Measurements from ENCODE around the gene TICRR.

The TICRR gene

GRCh38 chr15:89630260-89630659 lies 55.0 kb downstream of the TICRR start:
- H3K9me3 ChIP-seq (ENCODE audit: insufficient read depth, low read length, severe bottlenecking), result peaks cover 4% of the 10 kb centered on the region
- H3K4me1 ChIP-seq (ENCODE audit: insufficient read depth, low read length), result no peaks in the 10 kb centered on the region
- peaks cover 13% of the 10 kb centered on the region; the same call in 1 of the 2 replicates for H4K20me1 ChIP-seq (ENCODE audit: insufficient read depth, low read length)
- H3K4me2 ChIP-seq (ENCODE audit: insufficient read depth, low read length), result no peak overlapping the region
- H3K27ac ChIP-seq (ENCODE audit: low read length), result no peak overlapping the region
- ATAC-seq (ENCODE audit: insufficient read depth, low read depth) (no peak), DNase-seq (no peak)
- no peak overlapping the region for H3K4me3 ChIP-seq (ENCODE audit: low read depth in 1 of 2, low read length in 2 of 2)
- no peaks in the 10 kb centered on the region for H3K27me3 ChIP-seq (ENCODE audit: insufficient read depth, low read length, poor library complexity)
- no peak overlapping the region for H3K9ac ChIP-seq (ENCODE audit: low read depth, low read length)
- no peak for TF ChIP-seq EZH2 (IDR thresholded peaks at IDR 0.05; ENCODE audit: borderline replicate concordance, low read depth, low read length, severe bottlenecking)
- TF ChIP-seq, protein P1, sequence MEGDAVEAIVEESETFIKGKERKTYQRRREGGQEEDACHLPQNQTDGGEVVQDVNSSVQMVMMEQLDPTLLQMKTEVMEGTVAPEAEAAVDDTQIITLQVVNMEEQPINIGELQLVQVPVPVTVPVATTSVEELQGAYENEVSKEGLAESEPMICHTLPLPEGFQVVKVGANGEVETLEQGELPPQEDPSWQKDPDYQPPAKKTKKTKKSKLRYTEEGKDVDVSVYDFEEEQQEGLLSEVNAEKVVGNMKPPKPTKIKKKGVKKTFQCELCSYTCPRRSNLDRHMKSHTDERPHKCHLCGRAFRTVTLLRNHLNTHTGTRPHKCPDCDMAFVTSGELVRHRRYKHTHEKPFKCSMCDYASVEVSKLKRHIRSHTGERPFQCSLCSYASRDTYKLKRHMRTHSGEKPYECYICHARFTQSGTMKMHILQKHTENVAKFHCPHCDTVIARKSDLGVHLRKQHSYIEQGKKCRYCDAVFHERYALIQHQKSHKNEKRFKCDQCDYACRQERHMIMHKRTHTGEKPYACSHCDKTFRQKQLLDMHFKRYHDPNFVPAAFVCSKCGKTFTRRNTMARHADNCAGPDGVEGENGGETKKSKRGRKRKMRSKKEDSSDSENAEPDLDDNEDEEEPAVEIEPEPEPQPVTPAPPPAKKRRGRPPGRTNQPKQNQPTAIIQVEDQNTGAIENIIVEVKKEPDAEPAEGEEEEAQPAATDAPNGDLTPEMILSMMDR (IDR thresholded peaks at IDR 0.05; ENCODE audit: borderline replicate concordance, extremely low read depth, low read length, poor library complexity, severe bottlenecking), result no peak
- peaks cover 82% of the 10 kb centered on the region for H3K36me3 ChIP-seq (ENCODE audit: insufficient read depth, low read length)
- H2AFZ ChIP-seq (ENCODE audit: low read depth, low read length), result no peak overlapping the region
- H3K79me2 ChIP-seq (ENCODE audit: insufficient read depth, low read length), result no peaks in the 10 kb centered on the region

DNA sequence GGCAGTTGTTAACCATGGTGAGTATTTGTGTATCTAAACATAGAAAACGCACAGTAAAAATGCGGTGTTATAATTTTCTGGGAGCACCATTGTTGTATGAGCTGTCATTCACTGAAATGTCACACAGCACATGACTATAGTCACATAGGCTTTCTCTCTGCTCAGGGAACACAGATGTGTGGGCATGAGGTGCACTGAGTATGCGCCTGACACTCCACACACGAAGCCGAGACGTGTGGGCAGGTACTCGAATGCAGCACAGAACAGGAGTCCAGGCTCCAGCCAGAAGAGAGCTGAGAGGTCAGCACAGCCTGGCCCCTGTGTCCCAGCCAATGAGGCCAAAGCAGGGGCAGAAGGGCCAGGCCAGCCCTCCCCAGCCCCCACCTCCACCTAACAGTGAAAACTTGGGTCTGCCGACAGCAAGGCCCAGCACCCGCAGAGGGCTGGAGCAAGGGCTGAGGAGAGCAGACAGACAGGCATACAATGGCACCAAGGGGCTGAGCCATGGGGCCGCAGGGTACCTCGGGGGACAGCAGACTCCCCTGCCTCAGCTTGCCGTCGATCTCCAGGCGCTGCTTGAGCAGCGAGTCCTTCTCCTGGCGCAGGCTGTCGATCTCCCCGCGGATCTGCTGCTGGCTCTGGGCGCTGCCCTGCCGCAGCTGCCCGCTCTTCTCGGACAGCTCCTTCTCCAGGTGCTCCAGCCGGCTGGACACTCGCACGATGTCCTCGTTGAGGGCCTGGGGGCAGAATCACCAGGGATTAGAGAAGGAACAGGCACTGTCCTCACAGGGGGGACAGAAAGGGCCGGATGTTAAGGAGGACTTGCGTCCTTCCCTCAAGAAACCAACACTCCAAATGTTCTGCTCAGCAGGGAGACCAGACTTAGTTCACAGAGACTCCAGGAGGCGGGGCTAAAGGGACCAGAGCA lies 56.0 kb downstream of the TICRR start:
- Histone ChIP-seq H3K4me1 (ENCODE audit: insufficient read depth, low read length) (no peaks in the 10 kb centered on the region), H3K36me3 (ENCODE audit: insufficient read depth, low read length) (peaks cover 72% of the 10 kb centered on the region), H3K79me2 (ENCODE audit: insufficient read depth, low read length) (no peaks in the 10 kb centered on the region), H2AFZ (ENCODE audit: low read depth, low read length) (no peak overlapping the region), H3K27ac (ENCODE audit: low read length) (no peak overlapping the region), H3K4me2 (ENCODE audit: insufficient read depth, low read length) (no peak overlapping the region), H3K9me3 (ENCODE audit: insufficient read depth, low read length, severe bottlenecking) (peaks cover 4% of the 10 kb centered on the region), H3K9ac (ENCODE audit: low read depth, low read length) (no peak overlapping the region), H3K27me3 (ENCODE audit: insufficient read depth, low read length, poor library complexity) (no peaks in the 10 kb centered on the region), H3K4me3 (ENCODE audit: low read depth in 1 of 2, low read length in 2 of 2) (no peak overlapping the region), H4K20me1 (ENCODE audit: insufficient read depth, low read length) (peaks cover 5% of the 10 kb centered on the region; the same call in 1 of the 2 replicates)
- TF ChIP-seq EZH2 (IDR thresholded peaks at IDR 0.05; ENCODE audit: borderline replicate concordance, low read depth, low read length, severe bottlenecking), result no peak
- TF ChIP-seq, protein P1 (IDR thresholded peaks at IDR 0.05; ENCODE audit: borderline replicate concordance, extremely low read depth, low read length, poor library complexity, severe bottlenecking), result no peak
- ATAC-seq (ENCODE audit: insufficient read depth, low read depth) (peak; percentile 32; the same call in 2 of the 3 replicates), DNase-seq (no peak)

GRCh38 chr15:89631902-89632264 lies 56.6 kb downstream of the TICRR start:
- H3K79me2 ChIP-seq (ENCODE audit: insufficient read depth, low read length), result no peaks in the 10 kb centered on the region
- H3K9me3 ChIP-seq (ENCODE audit: insufficient read depth, low read length, severe bottlenecking), result peaks cover 4% of the 10 kb centered on the region
- peaks cover 5% of the 10 kb centered on the region; the same call in 1 of the 2 replicates for H4K20me1 ChIP-seq (ENCODE audit: insufficient read depth, low read length)
- no peak overlapping the region for H3K4me2 ChIP-seq (ENCODE audit: insufficient read depth, low read length)
- H3K9ac ChIP-seq (ENCODE audit: low read depth, low read length), result no peak overlapping the region
- no peak overlapping the region for H3K27ac ChIP-seq (ENCODE audit: low read length)
- H2AFZ ChIP-seq (ENCODE audit: low read depth, low read length), result no peak overlapping the region
- H3K4me3 ChIP-seq (ENCODE audit: low read depth in 1 of 2, low read length in 2 of 2), result no peak overlapping the region
- peak; percentile 17; the same call in 1 of the 3 replicates for ATAC-seq (ENCODE audit: insufficient read depth, low read depth)
- H3K27me3 ChIP-seq (ENCODE audit: insufficient read depth, low read length, poor library complexity), result no peaks in the 10 kb centered on the region
- no peaks in the 10 kb centered on the region for H3K4me1 ChIP-seq (ENCODE audit: insufficient read depth, low read length)
- TF ChIP-seq EZH2 (IDR thresholded peaks at IDR 0.05; ENCODE audit: borderline replicate concordance, low read depth, low read length, severe bottlenecking), result no peak
- TF ChIP-seq, protein P1 (IDR thresholded peaks at IDR 0.05; ENCODE audit: borderline replicate concordance, extremely low read depth, low read length, poor library complexity, severe bottlenecking), result no peak
- H3K36me3 ChIP-seq (ENCODE audit: insufficient read depth, low read length), result peaks cover 66% of the 10 kb centered on the region
- DNase-seq, result no peak
